ENCODE measurements around the gene GPR26.
"Not testable (repeated sequence)": the region's sequence is repeated elsewhere in the genome, so short reads cannot be mapped to it uniquely, and the experiment has no call there.

GPR26 gene

DNA sequence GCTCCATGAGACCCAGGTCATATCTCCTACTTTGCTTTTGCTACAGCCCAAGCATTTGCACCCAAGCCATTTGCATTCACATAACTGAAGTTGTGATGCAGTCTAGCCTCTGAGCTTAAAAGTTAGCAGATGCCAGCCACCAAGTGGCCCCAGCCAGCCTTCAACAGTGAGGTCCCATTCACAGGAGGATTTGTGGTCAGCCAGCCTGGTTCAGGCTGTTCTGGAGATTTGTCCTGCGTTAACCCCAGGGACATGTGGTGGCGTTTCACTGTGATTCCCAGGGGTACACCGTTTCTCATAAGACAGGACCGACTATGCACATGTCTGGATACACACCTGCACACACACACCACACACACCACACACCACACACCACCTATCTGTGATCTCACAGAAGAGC is 51.2 kb downstream of the GPR26 start:
- DNase-seq, result no peak

DNA sequence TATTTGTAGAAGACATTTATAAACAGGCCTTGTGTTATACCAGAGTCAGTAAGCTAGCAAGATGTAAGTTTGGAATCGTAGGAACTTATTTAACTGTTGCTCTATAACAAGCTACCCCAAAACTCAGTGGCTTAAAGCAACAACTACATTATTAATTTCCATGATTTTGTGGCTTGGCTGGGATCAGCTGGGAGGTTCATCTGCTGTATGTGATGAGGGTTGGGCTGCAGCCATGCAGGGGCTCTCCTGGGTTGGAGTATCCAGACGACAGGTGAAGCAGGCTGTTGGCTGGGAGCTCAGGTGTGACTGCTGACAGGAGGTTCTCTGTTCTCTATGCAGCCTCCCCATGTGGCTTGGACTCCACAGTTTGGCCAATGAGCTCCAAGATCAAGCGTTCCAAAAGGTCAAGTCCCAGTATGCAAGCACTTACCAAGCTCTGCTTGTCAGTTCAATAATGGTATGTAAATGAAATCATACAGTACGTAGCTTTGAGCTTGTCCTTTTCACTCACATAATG is 52.4 kb downstream of the GPR26 start:
- no peak for DNase-seq

GRCh38 chr10:123720536-123720935 is 54.4 kb downstream of the GPR26 start:
- DNase-seq, result no peak

GRCh38 chr10:123721441-123722049 is 55.4 kb downstream of the GPR26 start:
- no peak for DNase-seq

GRCh38 chr10:123722351-123722750 is 56.2 kb downstream of the GPR26 start:
- DNase-seq, result no peak

DNA sequence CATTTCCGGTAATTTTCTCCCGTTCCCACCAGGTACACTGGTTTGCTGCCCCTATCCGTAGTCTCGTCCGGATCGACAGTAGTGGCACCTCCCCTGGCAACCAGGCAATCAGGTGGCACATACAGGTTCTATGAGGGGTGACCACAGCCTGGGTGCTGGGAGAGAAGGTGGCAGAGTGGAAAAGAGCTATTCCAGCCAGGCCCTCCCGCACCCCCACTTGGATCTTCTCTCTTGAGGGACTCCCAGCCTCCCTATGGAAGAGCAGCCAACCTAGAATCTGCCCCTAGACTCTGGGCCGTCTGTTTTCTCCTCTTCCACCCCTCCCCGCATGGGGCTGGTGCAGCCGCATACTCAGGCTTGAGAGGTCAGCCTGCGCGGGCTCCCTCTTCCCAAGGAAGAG is 58.6 kb downstream of the GPR26 start:
- DNase-seq, result no peak

- no peak for DNase-seq
These were observed 60.2 kb downstream of the GPR26 start for GRCh38 chr10:123726381-123726780.

- DNase-seq, result no peak
These were observed 60.7 kb downstream of the GPR26 start for GRCh38 chr10:123726836-123727235.

DNA sequence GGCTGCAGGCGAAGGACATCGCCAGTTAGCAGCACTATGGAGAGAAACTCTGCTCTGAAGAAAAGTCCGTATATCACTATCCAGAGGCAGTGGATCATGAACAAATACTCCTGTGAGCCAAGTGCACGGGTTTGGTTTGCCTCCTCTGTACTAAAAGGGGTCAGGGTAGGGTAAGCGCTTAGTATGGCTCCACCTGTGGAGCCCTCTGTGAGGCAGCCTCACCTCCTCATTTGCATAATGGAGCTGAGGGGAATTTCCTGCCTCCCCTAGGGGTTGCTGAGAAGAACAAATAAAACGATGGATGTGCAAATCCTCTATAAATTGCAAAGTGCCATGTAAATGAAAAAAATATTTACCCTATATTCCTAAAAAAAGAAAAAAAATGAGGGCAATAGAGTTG is 63.4 kb downstream of the GPR26 start:
- no peak for DNase-seq

DNA sequence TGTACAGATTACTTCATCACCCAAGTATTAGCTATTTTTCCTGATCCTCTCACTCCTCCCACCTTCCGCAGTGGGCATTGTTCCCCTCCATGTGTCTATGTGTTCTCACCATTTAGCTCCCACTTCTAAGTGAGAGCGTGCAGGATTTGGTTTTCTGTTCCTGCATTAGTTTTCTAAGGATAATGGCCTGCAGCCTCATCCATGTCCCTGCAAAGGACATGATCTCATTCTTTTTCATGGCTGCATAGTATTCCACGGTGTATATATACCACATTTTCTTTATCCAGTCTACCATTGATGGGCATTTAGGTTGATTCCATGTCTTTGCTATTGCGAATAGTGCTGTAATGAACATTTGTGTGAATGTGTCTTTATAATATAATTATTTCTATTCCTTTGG is 70.8 kb downstream of the GPR26 start:
- not testable (repeated sequence) for DNase-seq

DNA sequence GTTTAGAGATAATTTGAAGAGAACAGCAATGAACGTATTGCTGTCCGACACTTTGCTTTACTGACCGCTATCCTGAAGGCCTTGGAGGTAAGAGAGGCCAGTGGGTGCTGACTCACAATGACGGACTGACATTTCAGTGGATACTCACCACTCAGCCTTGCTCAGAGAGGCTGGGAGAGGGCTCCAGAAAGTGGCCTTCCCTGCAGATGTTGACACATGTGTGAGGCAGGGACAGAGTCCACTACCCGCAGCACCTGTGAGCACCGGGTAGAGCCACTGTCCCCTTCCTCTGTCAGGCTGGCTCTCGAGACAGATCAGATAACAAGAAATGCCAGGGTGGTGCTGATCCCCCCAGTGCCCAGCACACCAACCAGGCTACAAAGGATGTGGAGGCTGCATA is 75.0 kb downstream of the GPR26 start:
- DNase-seq, result no peak

DNA sequence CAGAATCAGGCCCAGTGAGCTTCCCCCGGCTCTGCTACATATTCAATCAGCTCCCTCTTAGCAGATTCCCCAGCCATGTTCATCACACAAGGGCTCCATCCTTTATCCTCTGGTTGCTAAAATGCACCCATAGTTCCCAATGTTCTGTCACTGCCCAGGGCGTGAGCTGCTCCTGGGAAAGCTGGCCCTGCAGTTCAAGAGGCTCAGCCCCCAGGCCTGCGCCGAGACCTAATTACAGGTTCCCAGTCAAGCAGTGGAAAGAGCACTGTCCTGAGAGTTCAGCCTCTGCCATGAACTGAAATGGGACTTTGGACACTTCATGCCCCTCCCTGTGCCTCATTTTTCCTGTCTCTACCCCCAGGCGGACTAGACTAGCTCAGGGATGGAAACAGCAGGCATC is 75.6 kb downstream of the GPR26 start:
- no peak for DNase-seq

DNA sequence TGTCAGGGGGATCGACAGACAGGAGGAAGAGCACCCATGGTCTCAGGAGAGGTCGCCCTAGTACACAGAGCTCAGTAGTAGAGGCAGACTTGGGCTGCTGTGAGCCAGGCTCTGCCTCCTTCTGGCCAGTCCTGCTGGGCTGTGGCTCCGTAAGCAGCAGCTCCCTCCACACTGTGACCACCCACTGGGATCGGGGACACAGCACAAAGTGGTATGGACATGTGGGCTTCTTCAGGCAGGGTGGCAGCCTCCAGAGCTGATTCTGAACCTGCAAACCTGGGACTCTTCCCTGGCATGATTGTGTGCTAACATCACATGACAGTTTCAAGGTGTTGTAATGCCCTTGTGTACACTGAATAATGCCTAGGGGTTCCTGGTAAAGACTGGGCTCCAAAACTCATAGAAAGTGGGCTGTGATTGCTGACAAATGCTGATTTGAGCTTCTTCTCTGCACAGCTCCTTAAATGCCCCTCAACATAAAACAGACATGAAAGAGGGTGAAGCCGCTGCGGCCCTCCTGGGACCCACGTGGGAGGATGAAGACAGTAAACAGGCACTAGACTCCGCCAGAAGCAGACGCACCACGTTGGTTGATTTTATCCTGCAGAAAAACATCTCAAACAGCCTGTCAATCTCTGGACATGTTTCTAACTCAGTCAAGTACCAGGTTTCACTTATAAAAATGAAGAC is 76.7 kb downstream of the GPR26 start:
- no peak for DNase-seq

DNA sequence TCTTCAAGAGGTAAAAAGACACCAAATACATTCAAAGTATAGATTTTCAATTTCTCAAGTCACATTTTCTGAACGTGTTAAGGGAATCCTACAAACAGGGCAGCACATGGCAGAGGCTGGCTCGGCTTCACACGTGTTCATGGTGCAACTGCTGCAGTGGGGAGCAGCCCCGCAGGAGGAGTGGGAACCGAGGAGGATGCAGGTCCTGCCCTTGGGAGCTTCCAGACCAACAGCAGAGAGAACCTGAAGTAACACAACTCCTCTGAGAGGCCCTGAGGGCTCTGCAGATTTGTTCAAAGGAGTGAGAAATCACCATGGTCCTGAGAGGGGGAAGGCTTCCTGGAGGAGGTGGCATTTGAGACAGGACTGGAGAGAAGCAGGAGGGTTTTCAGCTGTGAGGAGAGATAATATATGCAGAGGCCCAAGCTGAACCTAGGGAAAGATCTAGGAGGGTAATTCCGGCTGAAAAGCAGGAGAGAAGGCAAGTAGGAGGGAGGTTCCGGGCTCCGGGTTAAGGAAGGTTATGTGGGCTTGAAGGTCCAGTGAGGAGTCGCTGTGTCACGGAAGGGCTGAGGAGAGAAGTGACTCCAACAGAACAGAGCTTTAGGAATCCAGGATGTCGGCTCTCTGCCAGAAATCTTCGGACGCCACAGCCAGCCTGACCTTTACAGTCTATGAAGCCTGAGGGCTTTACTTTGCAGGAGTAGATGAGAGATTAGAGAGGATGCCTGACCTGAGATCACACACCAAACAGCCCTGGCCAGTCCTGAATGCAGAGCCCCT is 77.5 kb downstream of the GPR26 start:
- no peak for DNase-seq

GRCh38 chr10:123744224-123744536 is 78.0 kb downstream of the GPR26 start:
- DNase-seq, result no peak
